Hematopoietic multipotent progenitor cell treated with erythropoietin and hydrocortisone succinate and interleukin-3 and kit ligand, for 8 days (in vitro differentiated cells): ENCODE results near the gene AK5.

ENCODE experiments used
- DNase-seq: peaks from one replicate; pipeline ENCODE4 v3.0.0-alpha.2; 2015

The AK5 gene, protein sequence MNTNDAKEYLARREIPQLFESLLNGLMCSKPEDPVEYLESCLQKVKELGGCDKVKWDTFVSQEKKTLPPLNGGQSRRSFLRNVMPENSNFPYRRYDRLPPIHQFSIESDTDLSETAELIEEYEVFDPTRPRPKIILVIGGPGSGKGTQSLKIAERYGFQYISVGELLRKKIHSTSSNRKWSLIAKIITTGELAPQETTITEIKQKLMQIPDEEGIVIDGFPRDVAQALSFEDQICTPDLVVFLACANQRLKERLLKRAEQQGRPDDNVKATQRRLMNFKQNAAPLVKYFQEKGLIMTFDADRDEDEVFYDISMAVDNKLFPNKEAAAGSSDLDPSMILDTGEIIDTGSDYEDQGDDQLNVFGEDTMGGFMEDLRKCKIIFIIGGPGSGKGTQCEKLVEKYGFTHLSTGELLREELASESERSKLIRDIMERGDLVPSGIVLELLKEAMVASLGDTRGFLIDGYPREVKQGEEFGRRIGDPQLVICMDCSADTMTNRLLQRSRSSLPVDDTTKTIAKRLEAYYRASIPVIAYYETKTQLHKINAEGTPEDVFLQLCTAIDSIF

DNA sequence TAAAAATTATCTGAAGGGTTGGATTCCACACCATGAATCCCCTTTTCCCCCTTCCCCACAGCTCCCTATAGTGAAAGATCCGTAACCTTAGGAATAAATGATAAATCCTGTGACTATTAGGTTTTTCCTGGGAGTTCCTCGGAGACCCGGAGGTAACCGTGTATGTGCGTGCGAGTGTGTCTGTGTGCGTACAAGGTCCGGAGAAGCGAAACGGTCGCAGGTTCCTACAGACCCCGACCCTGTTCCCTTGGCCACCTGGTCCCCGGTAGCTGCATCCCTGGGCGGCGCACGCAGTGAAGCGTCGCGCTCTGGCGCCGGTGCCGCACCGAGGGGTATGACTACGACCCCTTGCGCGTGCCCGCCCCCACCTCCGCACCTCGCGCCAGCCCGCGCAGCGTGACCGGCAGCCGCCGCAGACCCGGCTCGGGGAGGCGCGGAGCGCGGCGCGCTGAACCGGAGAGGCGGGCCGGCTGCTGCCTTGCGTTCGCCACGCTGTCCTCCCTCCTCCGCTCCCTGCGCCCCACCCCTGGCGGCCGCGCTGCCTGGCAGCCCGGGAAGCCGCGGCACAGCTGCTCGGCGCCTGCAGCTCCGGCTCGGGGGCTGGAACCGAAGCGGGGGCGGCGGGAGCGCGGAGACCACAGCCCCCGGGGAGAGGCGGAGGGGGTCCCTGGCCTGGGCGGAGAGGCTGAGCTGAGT, at the start of gene AK5:
Gene AK5 (plus strand): TSS at position 529 of the 696 bp plus-strand sequence. CDS start 295 bp downstream, outside the sequence.
- peak; percentile 8 for DNase-seq

DNA sequence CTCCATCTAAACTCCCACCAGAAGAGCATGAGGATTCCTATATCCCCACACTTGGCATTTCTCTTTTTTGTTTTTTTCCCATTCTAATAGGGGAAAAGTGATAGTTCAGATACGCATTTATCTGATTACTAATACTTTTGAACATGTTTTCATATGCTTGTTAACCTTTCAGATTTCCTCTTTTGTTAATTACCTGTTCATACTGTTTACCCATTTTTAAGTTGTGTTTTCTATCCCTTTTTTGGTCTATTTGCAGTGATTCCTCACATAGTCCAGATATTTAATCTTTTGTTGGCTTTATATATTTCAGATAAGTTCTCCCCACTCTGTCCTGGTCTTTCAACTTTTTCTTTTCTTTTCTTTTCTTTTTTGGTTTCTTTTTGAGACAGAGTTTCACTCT, 49.0 kb upstream of the AK5 start:
- DNase-seq = no peak

DNA sequence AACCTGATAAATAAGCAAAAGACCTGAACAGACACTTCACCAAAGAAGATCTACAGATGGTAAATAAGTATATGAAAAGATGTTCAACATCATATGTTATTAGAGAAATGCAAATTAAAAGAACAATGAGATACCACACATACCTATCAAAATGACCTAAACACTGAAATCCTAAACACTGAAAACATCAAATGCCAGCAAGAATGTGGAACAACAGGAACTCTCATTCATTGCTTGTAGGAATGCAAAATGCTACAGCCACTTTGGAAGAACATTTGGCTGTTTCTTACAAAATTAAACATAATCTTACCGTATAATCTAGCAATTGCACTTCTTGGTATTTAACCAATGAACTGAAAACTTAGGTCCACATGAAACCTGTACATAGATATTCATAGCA, 47.7 kb upstream of the AK5 start:
- DNase-seq = no peak

DNA sequence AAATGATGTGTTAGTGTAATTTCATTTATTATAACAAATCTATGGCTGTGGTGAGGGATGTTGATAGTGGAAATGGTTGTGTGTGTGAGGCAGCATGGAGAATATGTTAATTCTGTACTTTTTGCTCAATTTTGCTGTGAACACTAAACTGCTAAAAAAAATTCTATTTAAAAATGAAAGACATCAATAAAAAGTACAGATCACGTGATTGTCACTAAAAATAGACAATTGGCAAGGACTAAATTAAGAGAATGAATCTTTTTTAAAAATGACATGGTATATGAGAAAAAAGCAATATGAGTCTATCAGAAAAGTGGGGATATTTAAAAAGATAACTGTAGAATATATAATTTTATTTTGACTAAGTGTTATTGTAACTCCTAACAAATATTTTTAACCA, 46.9 kb upstream of the AK5 start:
- no peak for DNase-seq

DNA sequence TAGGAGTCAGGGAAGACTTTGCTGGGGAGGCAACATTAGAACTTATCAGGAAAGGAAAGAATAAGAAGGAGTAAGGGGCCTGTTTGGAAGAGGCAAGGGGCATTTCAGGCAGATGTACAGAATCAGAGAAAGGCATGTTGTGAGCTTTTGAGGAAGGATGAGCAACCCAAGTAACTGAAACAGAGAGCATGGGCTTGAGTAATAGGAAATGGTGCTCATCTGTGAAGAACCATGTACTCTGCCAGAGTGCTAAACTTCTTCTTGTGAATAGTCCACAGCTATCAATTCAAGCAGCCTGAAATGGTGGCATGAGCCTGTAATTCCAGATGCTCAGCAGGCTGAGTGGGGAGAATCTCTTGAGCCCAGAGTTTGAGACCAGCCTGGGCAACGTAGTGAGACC, 43.4 kb upstream of the AK5 start:
- DNase-seq = no peak

DNA sequence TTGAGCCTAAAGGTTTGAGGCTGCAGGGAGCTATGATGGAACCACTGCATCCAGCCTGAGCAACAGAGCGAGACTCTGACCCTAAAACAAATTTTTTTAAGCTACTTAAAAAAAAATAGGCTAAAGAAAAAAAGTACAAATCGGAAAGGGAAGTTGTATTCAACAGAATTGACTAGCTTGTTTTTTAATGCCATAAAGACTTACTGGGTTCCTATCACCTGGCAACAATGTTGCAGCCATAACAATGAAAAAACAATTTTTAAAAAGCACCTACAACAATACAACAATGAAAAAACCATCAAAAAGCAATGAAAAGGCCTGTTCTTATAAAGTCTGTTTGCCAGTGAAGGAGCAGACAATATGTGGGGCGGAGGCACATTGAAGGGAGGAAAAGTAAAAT, 42.5 kb upstream of the AK5 start:
- no peak for DNase-seq

DNA sequence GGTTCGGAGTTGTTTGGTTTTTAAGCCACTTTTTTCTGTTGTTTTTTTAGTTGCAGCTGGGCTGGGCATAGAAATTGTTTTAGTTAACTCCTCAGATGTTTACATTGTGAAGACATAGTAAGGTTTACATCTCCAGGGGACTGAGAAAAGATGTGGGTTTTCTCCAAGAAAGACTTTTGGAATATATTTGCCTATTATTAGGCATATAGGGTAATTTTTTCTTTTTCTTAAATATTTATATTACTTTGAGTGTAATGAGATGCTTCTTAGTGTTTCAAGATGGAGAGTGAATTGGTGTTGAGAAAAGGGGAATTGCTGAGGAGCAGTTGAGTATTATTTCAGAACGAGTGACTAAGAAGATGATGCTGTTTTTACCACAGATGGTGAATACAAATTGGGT, 36.0 kb upstream of the AK5 start:
- DNase-seq = no peak

DNA sequence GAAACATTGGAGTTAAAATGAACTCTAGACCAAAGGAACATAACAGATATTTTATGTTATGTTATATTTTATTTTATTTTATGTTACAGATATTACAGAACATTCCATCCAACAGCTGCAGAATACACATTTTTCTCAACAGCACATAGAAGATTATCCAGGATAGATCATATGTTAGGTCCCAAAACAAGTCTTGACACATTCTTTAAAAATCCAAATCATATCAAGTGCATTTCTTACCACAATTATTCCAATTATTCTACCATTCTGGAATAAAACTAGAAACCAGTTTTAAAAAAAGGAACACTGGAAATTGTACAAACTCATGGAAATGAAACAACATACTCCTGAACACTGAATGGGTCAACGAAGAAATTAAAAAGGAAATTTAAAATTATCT, 31.7 kb upstream of the AK5 start:
- no peak for DNase-seq

DNA sequence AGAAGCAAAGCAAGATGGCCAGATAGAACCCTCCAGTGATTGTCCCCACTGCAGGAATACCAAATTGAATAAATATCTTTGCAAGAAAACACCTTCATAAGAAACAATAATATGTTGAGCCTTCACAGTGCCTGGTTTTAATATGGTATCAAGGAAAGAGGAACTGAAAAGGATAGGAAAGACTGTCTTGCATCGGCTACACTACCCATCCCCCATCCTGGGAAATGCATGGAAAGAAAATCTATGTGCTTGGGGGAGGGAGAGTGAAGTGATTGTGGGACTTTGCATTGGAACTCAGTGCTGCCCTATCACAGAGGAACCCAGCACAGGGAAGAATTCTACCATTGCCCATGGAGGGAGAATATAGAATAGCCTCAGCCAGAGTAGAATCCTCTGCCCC, 28.6 kb upstream of the AK5 start:
- no peak for DNase-seq

DNA sequence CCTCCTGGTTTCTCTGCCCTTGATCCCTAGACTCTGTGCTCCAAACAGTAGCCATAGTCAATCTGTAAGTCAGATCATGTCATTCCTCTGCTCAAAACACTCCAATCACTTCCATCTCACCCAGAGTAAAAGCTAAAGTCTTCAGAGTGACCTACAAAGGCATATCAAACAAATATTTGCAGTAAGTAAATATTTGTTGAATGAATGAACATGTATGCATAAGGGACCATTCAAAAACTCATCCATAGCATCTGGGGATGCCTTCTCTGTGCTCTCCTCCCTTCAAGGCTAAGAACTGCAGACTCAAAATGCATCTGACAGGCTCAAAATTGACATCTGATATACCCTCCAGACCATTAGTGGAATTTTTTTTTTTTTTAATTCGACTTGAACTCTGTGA, 18.1 kb upstream of the AK5 start:
- no peak for DNase-seq

DNA sequence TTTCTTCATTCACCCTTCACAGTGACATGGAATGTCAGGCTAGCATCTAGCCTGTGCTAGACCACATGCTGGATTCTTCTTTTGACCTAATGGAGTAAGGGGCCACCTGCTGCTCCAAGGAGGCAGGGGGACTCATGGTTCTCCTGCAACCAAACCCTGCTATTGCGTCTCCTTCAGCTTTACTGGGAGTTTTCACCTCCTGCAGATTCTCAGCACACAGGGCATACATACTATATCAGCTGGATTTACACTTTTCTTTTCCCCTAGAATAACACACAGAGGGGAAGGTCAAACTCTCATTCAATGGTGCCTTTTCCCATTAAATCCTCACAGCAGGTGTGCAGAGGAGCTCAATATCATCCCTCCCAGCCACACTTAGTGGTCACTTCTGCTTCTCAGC, 16.6 kb upstream of the AK5 start:
- DNase-seq = no peak

DNA sequence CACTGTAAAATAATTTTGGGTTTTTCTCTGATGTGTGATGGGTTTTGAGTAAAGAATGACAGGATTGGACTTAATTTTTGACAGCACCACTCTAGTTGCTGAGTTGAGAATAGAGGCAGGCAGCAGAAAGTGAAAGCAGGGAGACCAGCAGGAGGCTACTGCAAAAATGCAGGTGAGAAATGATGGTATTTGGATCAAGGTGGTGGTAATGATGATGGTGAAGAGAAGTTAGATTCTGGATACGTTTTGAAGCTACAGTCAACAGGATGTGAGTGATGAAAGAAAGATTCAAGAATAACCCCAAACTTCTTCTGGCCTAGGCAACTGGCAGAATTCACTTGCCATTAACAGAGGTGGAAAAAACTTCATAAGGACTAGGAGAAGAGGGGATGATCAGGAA, 14.8 kb upstream of the AK5 start:
- no peak for DNase-seq

DNA sequence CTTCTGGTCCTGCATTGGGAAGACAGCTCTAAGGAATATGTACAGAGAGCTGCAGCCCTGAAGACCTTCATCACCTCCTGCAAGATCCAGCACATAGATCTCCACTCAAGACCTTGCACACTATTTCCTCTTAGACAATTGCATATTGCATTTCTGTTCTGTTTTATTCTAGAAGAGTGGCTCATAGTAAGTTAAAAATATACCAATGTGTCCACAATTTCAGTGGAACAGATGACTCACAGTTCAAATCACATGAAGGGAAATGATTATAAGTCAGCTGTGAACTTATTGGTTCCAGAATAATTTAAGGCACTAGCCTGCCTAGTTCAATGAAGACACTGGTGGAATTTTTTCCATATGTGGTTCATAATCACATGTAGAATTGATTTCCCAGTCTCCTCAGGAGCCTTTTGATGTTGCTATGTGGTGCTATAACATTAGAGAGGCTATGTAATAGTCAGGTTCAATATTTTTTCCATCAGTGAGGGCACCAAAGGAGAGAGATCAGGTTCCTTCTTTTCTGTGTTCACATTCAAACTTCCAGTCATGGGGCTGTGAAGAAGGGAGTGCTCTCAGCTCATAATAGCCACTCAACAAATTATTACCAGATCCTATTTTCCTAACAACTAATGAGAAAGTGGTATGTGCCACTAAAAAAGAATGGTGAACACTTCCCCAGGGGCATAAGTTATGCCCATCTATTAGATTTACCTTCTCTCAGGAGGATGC, 9.8 kb upstream of the AK5 start:
- DNase-seq = no peak

DNA sequence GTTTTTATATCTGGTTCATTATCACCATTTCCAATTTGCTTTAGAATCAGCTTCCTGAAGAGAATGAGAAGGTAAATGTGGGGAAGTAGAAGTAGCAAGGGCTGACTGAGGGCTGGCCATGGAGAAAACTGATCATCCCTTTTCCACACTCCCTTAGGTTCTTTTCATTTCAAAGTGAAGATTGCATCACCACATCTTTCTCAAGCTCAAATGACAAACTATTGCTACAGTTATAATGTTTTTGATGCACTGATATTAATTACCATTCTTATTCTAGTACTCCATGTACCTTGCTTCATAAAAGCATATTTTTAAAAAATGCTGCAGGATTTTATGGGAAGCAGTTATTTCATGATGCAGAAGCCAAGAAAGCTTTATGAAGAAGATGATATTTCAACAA, 7.9 kb upstream of the AK5 start:
- no peak for DNase-seq

DNA sequence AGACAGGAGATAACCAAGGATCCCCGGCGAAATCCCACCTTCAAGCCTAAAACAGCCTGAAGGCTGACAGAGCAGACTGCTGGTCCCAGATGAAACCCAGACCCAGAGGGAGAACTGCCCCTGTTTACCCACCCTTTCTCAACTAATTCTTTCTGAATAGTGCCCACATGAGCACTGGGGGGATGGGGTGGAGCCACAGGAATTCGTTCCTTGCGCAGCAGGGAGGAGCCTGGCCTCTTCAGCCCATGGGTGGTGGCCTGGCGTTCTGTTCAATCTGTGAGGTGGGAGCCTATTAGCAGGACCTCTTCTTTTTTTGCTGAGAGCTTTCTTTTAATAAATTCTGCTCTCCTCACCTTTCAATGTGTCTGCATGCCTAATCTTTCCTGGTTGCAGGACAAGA, 6.6 kb upstream of the AK5 start:
- DNase-seq = no peak

DNA sequence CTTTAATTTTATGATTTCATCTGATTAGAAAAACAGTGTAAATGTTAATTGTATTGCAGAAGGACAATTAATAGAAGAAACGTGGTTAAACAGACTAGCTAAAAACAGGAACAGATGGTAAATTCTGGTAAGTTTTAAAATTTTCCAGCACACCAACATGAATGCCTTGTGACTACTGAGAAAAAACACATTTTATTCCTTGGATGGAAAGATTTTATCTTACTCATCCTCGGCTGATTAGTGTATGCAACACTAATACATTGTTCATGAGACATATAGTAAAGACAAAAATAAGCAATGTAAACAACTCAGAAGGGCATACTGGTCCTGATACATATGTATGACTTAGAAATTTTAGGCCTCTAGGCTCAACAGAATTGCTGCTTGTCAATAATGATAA, 4.9 kb upstream of the AK5 start:
- no peak for DNase-seq

DNA sequence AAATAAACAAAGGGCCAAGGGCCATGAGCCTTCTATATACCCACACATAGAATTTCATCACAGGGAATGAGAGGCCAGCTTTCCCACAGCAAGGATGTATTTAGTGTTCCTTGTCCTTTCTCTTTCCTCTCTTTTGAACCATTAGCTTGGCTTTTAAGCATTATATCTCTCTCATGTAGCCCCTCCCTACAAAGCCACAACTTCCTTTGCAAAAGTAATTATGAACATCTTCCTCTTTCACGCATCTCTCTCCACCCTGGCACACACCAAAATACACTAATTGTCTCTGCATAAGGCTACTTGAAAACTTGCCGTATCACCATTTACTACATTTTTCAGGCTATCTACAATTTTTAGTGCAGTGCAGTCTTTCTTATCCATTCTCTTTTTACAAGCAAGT, 1.9 kb upstream of the AK5 start:
- DNase-seq = no peak

DNA sequence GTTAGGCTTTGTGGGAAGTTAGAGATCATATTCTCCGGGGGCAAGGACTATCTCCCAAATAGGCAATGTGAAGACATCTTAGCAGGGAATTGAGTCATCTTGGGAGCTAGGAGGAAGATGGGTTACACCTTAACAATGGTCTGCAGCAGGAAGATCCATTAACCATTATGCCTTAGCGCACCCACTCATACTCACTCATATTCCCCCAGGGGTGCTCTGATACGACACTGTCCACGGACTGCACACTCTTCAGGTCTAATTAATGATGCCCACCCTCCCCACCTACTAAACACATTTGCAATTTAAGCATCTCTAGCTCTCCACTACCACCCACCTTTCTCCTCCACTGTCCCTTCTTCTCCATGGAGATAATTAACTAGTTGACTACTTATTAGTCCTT, 857 bp upstream of the AK5 start:
- no peak for DNase-seq

DNA sequence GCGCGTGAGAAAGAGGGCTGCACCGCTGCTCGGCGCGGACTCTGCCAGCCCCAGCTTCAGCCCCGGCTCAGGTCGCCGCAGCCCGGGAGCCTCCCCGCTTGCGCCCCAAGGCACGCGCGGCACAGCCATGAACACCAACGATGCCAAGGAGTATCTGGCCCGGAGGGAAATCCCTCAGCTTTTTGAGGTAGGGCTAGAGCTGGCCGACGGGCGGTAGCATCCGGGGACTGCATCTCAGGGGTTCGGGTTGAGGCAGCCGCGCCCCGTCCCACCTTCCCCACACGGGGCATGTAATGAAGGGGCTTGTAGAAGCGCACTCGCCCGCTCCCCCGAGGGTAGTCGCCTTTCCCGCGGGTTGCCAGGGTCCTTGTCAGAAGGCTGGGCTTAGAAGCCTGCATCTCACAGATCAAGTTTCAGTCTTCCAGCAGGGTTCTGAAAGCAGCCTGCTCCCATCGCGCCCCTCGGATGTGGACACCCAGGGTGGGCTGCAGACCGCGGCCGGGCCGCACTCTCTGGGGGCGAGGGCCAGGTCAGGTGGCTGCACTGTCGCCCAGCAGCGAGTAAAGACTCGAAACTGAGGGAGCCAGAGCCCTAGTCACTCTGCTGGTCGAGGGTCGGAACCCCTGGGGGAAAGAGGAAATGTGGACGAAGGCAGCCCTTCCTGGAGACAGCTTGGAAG, 507 bp downstream of the AK5 start:
- no peak for DNase-seq

DNA sequence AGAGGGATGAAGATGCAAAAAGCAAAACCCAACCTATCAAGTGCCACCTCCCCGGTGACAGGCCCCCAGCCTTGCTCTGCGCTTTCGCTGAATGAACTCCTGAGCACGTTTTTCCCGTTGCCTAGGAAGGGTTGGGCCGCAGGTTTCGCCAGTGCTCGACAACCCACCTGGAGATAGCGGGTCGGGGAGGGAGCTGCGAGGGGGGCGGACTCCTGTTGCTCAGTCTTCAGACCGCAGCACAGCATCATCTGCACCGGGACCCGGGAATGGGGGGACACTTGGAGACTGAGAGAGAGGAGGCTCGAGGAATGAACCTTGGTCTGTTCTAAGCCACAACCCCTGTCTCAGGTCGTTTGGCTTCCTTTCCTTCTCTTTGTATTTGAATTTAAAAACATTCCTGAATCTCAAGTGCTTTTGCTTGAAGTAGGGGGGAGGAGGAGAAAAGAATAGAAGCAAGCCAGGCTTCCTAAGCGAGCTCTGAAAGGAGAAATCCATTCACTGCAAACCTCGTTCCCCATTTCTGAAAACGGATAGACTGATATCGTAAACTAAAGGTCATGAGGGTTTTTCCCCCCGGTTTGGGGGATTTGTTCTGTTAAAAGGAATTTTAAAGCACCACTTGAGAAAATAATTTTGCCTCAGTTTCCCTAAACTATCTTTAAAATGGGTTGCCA, 1.2 kb downstream of the AK5 start:
- no peak for DNase-seq

DNA sequence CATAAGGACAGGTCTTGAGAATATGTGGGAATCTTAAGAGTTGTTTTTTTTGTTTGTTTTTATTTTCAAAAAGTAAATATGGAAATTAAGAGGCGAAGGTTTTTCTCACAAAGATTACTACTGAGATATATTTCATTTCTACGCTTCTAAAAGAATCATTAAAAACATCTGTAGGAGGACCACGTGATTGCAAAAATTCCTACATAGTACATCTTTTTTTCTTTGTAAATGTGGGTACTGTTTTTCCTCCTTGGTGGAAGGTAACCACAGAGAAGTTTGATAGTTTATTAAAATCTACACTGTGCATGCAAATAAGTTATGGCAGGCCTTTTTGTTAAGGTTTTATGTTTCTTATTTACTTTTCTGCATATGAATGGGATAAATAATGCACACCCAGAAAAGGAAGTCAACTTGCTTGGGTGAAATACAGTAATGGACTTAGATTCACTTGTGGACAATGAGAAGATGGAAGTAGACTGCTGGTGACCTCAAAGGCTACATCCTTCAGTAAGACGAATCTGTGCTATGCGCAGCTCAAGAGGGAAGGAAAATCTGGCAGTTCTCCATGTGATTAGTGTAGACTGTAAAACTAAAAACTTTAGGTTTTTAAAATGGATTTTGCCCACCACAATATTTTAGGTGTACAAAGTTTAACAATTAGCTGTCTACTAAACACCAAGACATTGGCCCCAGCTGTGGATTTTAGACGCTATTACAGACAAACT, 2.0 kb downstream of the AK5 start:
- no peak for DNase-seq

DNA sequence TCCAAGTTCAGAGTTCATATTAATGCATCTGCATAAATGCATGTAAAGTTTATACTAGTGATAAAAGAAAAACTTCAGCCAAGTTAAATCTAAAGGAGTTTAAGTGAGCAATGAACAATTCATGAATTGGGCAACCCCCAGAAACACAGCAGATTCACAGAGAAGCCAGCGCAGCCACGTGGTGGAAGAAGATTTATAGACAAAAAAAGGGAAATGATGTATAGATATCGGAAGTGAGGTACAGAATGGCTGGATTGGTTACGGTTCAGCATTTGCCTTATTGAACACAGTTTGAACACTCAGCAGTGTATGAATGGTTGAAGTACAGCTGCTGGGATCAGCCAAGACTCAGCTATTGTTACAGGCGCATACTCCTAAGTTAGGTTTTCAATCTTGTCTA, 5.7 kb downstream of the AK5 start:
- DNase-seq = no peak
